Transverse colon (tissue), 1 donor: ENCODE results near the gene ARMC3.

Source experiments
- EP300 ChIP-seq: sonication (generic); formaldehyde crosslinking; IDR thresholded peaks from one replicate; pipeline ENCODE4 v1.6.1; 2017; ENCODE audit warnings: antibody characterized with exemption, low read depth
- POLR2A ChIP-seq: fragments of 450-650 bp; IDR thresholded peaks from one replicate; pipeline ENCODE4 v1.6.1; 2016; ENCODE audit warnings: antibody characterized with exemption, mild to moderate bottlenecking, moderate library complexity

DNA sequence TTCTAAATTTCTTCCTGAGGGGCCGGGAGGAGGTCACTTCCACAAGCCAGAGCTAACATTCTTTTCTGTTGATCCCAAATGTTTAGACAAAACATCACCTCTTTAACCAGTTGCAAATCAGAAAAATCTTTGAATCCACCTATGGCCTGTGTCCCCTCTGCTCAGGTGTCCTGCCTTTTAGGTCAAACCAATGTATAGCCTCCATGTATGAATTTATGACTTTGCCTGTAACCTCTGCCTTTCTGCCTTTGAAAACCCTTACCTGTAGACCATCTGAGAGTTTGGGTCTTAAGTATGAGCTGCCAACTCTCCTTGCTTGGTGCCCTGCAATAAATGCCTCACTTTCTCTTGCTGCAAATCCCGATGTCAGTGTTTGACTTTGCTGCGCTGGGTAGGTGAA is 123.4 kb downstream of the ARMC3 start:
- TF ChIP-seq POLR2A (no peak), EP300 (no peak)
